SK-N-SH treated with all-trans-retinoic acid at 6 μM for 48 hours (cell line): ENCODE results near the gene CASP2.

Experiments
- ATAC-seq: fragments of 200-7000 bp; cut with Tn5 transposase; 3 replicates; pipeline ENCODE4 v1.9.1; 2020; ENCODE audit warnings: mild to moderate bottlenecking, moderate library complexity
- ARNTL ChIP-seq: fragments of 450-650 bp; formaldehyde crosslinking; IDR thresholded peaks from 2 replicates; pipeline ENCODE4 v1.5.0; 2020; ENCODE audit warnings: low read depth, mild to moderate bottlenecking, moderate library complexity, borderline replicate concordance
- BACH2 ChIP-seq: fragments of 250-450 bp; sonication (Bioruptor Pico); IDR thresholded peaks from 2 replicates; pipeline ENCODE4 v1.9.0; 2021; ENCODE audit warnings: mild to moderate bottlenecking, borderline replicate concordance
- CREB5 ChIP-seq: fragments of 250-450 bp; sonication (Bioruptor Pico); IDR thresholded peaks from 2 replicates; pipeline ENCODE4 v1.5.1; 2020; ENCODE audit warnings: low read depth, mild to moderate bottlenecking, moderate library complexity
- CSDC2 ChIP-seq: fragments of 250-450 bp; sonication (Bioruptor Pico); IDR thresholded peaks from 2 replicates; pipeline ENCODE4 v1.5.0; 2020; ENCODE audit warnings: mild to moderate bottlenecking, moderate library complexity
- ESRRG ChIP-seq: fragments of 250-450 bp; sonication (Bioruptor Pico); IDR thresholded peaks from 2 replicates; pipeline ENCODE4 v1.6.1; 2021; ENCODE audit warnings: mild to moderate bottlenecking
- GLIS3 ChIP-seq: fragments of 250-450 bp; sonication (Bioruptor Pico); IDR thresholded peaks from 2 replicates; pipeline ENCODE4 v1.5.0; 2020; ENCODE audit warnings: mild to moderate bottlenecking, moderate library complexity
- ISL1 ChIP-seq: fragments of 250-450 bp; sonication (Bioruptor Pico); IDR thresholded peaks from 2 replicates; pipeline ENCODE4 v2.1.2; 2022; ENCODE audit warnings: mild to moderate bottlenecking, moderate library complexity
- PATZ1 ChIP-seq: fragments of 250-450 bp; sonication (Bioruptor Pico); IDR thresholded peaks from 2 replicates; pipeline ENCODE4 v1.8.0; 2020; ENCODE audit warnings: mild to moderate bottlenecking, moderate library complexity, borderline replicate concordance
- PPARA ChIP-seq: fragments of 250-450 bp; sonication (Bioruptor Pico); IDR thresholded peaks from 2 replicates; pipeline ENCODE4 v1.5.0; 2020; ENCODE audit warnings: mild to moderate bottlenecking, borderline replicate concordance
- RARB ChIP-seq: fragments of 250-450 bp; sonication (Bioruptor Pico); IDR thresholded peaks from 2 replicates; pipeline ENCODE4 v1.8.0; 2021; ENCODE audit warnings: mild to moderate bottlenecking, moderate library complexity
- SNAI2 ChIP-seq: fragments of 250-450 bp; sonication (Bioruptor Pico); IDR thresholded peaks from 2 replicates; pipeline ENCODE4 v1.5.0; 2020; ENCODE audit warnings: mild to moderate bottlenecking, moderate library complexity
- TCF4 ChIP-seq: fragments of 250-450 bp; sonication (Bioruptor Pico); IDR thresholded peaks from 2 replicates; pipeline ENCODE4 v1.8.0; 2021; ENCODE audit warnings: mild to moderate bottlenecking, moderate library complexity, borderline replicate concordance
- TOX ChIP-seq: fragments of 250-450 bp; sonication (Bioruptor Pico); IDR thresholded peaks from 2 replicates; pipeline ENCODE4 v1.8.0; 2021; ENCODE audit warnings: mild to moderate bottlenecking, moderate library complexity, borderline replicate concordance
- ZC3H10 ChIP-seq: fragments of 250-450 bp; sonication (Bioruptor Pico); IDR thresholded peaks from 2 replicates; pipeline ENCODE4 v1.5.1; 2021; ENCODE audit warnings: mild to moderate bottlenecking, moderate library complexity
- ZFP3 ChIP-seq: fragments of 250-450 bp; sonication (Bioruptor Pico); IDR thresholded peaks from 2 replicates; pipeline ENCODE4 v1.5.0; 2020; ENCODE audit warnings: mild to moderate bottlenecking, moderate library complexity
- ZFP30 ChIP-seq: fragments of 450-650 bp; formaldehyde crosslinking; IDR thresholded peaks from 2 replicates; pipeline ENCODE4 v1.5.0; 2022; ENCODE audit warnings: mild to moderate bottlenecking, moderate library complexity
- ZNF565 ChIP-seq: fragments of 450-650 bp; formaldehyde crosslinking; conservative IDR thresholded peaks from 2 replicates; pipeline ENCODE4 v1.5.0; 2020; ENCODE audit warnings: low read depth, mild to moderate bottlenecking, moderate library complexity
- ZNF8 ChIP-seq: fragments of 450-650 bp; formaldehyde crosslinking; IDR thresholded peaks from 2 replicates; pipeline ENCODE4 v1.5.0; 2020; ENCODE audit warnings: mild to moderate bottlenecking, moderate library complexity
- TF ChIP-seq, protein P1 (sequence below): fragments of 250-450 bp; sonication (Bioruptor Pico); IDR thresholded peaks from 2 replicates; pipeline ENCODE4 v1.5.1; 2021; ENCODE audit warnings: mild to moderate bottlenecking, moderate library complexity
- TF ChIP-seq, protein P2 (sequence below): fragments of 250-450 bp; sonication (Bioruptor Pico); IDR thresholded peaks from 2 replicates; pipeline ENCODE4 v1.5.0; 2020; ENCODE audit warnings: mild to moderate bottlenecking, moderate library complexity
- TF ChIP-seq, protein P3 (sequence below): fragments of 250-450 bp; sonication (Bioruptor Pico); IDR thresholded peaks from 2 replicates; pipeline ENCODE4 v1.8.0; 2021; ENCODE audit warnings: low read depth, mild to moderate bottlenecking, moderate library complexity, borderline replicate concordance

CASP2 gene

GRCh38 chr7:143304938-143305337 is 16.8 kb downstream of the CASP2 start (continued):
- TF ChIP-seq PATZ1 (CRISPR knock-in tag) (no peak), ZC3H10 (CRISPR knock-in tag) (no peak), ZFP30 (CRISPR knock-in tag) (no peak)

GRCh38 chr7:143305423-143306070 is 17.4 kb downstream of the CASP2 start:
- ATAC-seq = peak; percentile 89
- TF ChIP-seq SNAI2 (CRISPR knock-in tag) (no peak), ISL1 (CRISPR knock-in tag) (peak; percentile 45), GLIS3 (no peak), CSDC2 (CRISPR knock-in tag) (no peak), ZC3H10 (CRISPR knock-in tag) (no peak)

- no peak for ATAC-seq
Measured at GRCh38 chr7:143308632-143309031, 20.5 kb downstream of the CASP2 start.

GRCh38 chr7:143314127-143314526 is 26.0 kb downstream of the CASP2 start:
- ATAC-seq = no peak
- TF ChIP-seq, protein P1, sequence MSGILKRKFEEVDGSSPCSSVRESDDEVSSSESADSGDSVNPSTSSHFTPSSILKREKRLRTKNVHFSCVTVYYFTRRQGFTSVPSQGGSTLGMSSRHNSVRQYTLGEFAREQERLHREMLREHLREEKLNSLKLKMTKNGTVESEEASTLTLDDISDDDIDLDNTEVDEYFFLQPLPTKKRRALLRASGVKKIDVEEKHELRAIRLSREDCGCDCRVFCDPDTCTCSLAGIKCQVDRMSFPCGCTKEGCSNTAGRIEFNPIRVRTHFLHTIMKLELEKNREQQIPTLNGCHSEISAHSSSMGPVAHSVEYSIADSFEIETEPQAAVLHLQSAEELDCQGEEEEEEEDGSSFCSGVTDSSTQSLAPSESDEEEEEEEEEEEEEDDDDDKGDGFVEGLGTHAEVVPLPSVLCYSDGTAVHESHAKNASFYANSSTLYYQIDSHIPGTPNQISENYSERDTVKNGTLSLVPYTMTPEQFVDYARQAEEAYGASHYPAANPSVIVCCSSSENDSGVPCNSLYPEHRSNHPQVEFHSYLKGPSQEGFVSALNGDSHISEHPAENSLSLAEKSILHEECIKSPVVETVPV (CRISPR knock-in tag) = no peak
- TF ChIP-seq PATZ1 (CRISPR knock-in tag) = no peak
- TF ChIP-seq PPARA = no peak
- no peak for TF ChIP-seq ZNF565 (CRISPR knock-in tag)
- TF ChIP-seq, protein P2, sequence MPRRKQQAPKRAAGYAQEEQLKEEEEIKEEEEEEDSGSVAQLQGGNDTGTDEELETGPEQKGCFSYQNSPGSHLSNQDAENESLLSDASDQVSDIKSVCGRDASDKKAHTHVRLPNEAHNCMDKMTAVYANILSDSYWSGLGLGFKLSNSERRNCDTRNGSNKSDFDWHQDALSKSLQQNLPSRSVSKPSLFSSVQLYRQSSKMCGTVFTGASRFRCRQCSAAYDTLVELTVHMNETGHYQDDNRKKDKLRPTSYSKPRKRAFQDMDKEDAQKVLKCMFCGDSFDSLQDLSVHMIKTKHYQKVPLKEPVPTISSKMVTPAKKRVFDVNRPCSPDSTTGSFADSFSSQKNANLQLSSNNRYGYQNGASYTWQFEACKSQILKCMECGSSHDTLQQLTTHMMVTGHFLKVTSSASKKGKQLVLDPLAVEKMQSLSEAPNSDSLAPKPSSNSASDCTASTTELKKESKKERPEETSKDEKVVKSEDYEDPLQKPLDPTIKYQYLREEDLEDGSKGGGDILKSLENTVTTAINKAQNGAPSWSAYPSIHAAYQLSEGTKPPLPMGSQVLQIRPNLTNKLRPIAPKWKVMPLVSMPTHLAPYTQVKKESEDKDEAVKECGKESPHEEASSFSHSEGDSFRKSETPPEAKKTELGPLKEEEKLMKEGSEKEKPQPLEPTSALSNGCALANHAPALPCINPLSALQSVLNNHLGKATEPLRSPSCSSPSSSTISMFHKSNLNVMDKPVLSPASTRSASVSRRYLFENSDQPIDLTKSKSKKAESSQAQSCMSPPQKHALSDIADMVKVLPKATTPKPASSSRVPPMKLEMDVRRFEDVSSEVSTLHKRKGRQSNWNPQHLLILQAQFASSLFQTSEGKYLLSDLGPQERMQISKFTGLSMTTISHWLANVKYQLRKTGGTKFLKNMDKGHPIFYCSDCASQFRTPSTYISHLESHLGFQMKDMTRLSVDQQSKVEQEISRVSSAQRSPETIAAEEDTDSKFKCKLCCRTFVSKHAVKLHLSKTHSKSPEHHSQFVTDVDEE (CRISPR knock-in tag) = no peak

More at GRCh38 chr7:143308632-143309031, 20.5 kb downstream of the CASP2 start:
- TF ChIP-seq TCF4 (CRISPR knock-in tag) (no peak), ZC3H10 (CRISPR knock-in tag) (no peak), PPARA (no peak), PATZ1 (CRISPR knock-in tag) (no peak), TOX (CRISPR knock-in tag) (no peak), SNAI2 (CRISPR knock-in tag) (no peak), ZNF8 (CRISPR knock-in tag) (no peak), ZFP3 (CRISPR knock-in tag) (no peak), ZNF565 (CRISPR knock-in tag) (no peak), ARNTL (no peak), CSDC2 (CRISPR knock-in tag) (no peak), CREB5 (CRISPR knock-in tag) (no peak), ESRRG (CRISPR knock-in tag) (no peak), BACH2 (CRISPR knock-in tag) (no peak), RARB (CRISPR knock-in tag) (no peak), GLIS3 (no peak), ZFP30 (CRISPR knock-in tag) (no peak)
- TF ChIP-seq, protein P3, sequence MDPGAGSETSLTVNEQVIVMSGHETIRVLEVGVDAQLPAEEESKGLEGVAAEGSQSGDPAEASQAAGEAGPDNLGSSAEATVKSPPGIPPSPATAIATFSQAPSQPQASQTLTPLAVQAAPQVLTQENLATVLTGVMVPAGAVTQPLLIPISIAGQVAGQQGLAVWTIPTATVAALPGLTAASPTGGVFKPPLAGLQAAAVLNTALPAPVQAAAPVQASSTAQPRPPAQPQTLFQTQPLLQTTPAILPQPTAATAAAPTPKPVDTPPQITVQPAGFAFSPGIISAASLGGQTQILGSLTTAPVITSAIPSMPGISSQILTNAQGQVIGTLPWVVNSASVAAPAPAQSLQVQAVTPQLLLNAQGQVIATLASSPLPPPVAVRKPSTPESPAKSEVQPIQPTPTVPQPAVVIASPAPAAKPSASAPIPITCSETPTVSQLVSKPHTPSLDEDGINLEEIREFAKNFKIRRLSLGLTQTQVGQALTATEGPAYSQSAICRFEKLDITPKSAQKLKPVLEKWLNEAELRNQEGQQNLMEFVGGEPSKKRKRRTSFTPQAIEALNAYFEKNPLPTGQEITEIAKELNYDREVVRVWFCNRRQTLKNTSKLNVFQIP = no peak
